ENCODE results near the gene CDH13. TPM values are rescaled to one million over a fixed set of nuclear protein-coding genes. Genes with fewer than 3 reads are reported as not detected.

CDH13 gene
- total RNA-seq, 2 experiments from 2014 or later: not detected

DNA sequence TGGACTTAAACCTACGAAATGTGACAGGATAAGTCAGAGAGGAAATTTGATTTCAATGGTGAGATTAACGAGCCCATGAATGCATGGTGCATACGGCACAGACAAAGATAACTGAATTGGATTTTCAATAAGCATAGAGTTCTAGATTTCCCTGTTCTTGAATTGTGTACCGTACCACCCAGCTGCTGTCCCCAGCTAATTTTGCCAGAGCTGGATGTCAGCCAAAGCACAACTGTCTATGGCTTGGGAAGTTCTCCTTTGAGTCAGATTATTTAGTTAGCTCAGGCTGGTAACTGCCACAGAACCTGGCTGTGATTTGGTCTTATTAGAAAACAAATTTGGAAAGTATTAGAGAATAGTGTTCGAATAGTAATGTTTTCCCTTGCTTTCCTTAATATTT is 143.1 kb downstream of the CDH13 start:
- no peaks in the 10 kb centered on the region for H3K79me2 ChIP-seq (ENCODE audit: insufficient read depth, low read depth, low read length)
- H3K4me1 ChIP-seq (ENCODE audit: insufficient read depth, low read length, poor library complexity, severe bottlenecking): no peaks in the 10 kb centered on the region
- no peaks in the 10 kb centered on the region for H3K9me3 ChIP-seq (ENCODE audit: low read length)
- no peak overlapping the region for H3K27ac ChIP-seq (ENCODE audit: low read depth, low read length, poor library complexity, severe bottlenecking)
- H3K4me2 ChIP-seq (ENCODE audit: low read length): no peak overlapping the region
- BruUV-seq (replicated peaks): no TSS peak
- H3K36me3 ChIP-seq (ENCODE audit: insufficient read depth, low read length): no peaks in the 10 kb centered on the region
- no peak overlapping the region for H2AFZ ChIP-seq (ENCODE audit: low read length)
- ChIA-PET POLR2A (no interaction called here), CTCF (ENCODE audit: unreplicated experiment) (no interaction called here)
- DNase-seq (ENCODE audit: low spot score): no peak
- no peak overlapping the region for H3K4me3 ChIP-seq (ENCODE audit: low read depth, low read length, poor library complexity, severe bottlenecking)
- no peaks in the 10 kb centered on the region for H4K20me1 ChIP-seq (ENCODE audit: insufficient read depth, low read length)
- intact Hi-C loops (cut with micrococcal nuclease; ENCODE audit: unreplicated experiment): no loop called here
- no peaks in the 10 kb centered on the region for H3K9me2 ChIP-seq (ENCODE audit: insufficient read depth, low read length)
- TF ChIP-seq, protein P1, sequence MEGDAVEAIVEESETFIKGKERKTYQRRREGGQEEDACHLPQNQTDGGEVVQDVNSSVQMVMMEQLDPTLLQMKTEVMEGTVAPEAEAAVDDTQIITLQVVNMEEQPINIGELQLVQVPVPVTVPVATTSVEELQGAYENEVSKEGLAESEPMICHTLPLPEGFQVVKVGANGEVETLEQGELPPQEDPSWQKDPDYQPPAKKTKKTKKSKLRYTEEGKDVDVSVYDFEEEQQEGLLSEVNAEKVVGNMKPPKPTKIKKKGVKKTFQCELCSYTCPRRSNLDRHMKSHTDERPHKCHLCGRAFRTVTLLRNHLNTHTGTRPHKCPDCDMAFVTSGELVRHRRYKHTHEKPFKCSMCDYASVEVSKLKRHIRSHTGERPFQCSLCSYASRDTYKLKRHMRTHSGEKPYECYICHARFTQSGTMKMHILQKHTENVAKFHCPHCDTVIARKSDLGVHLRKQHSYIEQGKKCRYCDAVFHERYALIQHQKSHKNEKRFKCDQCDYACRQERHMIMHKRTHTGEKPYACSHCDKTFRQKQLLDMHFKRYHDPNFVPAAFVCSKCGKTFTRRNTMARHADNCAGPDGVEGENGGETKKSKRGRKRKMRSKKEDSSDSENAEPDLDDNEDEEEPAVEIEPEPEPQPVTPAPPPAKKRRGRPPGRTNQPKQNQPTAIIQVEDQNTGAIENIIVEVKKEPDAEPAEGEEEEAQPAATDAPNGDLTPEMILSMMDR (conservative IDR thresholded peaks at IDR 0.05; ENCODE audit: low read length): no peak
- no peak for TF ChIP-seq EZH2phosphoT487 (IDR thresholded peaks at IDR 0.05; ENCODE audit: borderline replicate concordance, low read depth, low read length)

- DNase-seq (ENCODE audit: low spot score): no peak
- Histone ChIP-seq H3K36me3 (ENCODE audit: insufficient read depth, low read length) (no peaks in the 10 kb centered on the region), H3K79me2 (ENCODE audit: insufficient read depth, low read depth, low read length) (no peaks in the 10 kb centered on the region), H3K4me2 (ENCODE audit: low read length) (no peak overlapping the region), H4K20me1 (ENCODE audit: insufficient read depth, low read length) (no peaks in the 10 kb centered on the region), H3K9me3 (ENCODE audit: low read length) (no peaks in the 10 kb centered on the region), H2AFZ (ENCODE audit: low read length) (no peak overlapping the region), H3K27ac (ENCODE audit: low read depth, low read length, poor library complexity, severe bottlenecking) (no peak overlapping the region), H3K4me1 (ENCODE audit: insufficient read depth, low read length, poor library complexity, severe bottlenecking) (no peaks in the 10 kb centered on the region), H3K4me3 (ENCODE audit: low read depth, low read length, poor library complexity, severe bottlenecking) (no peak overlapping the region), H3K9me2 (ENCODE audit: insufficient read depth, low read length) (no peaks in the 10 kb centered on the region)
- POLR2A ChIA-PET: no interaction called here
- intact Hi-C loops (cut with micrococcal nuclease; ENCODE audit: unreplicated experiment): no loop called here
- TF ChIP-seq, protein P1 (conservative IDR thresholded peaks at IDR 0.05; ENCODE audit: low read length): no peak
- no peak for TF ChIP-seq EZH2phosphoT487 (IDR thresholded peaks at IDR 0.05; ENCODE audit: borderline replicate concordance, low read depth, low read length)
- CTCF ChIA-PET (ENCODE audit: unreplicated experiment): no interaction called here
- BruUV-seq (replicated peaks): no TSS peak
These were observed 145.4 kb downstream of the CDH13 start for GRCh38 chr16:82772215-82772614.

GRCh38 chr16:82773018-82773417 is 146.2 kb downstream of the CDH13 start:
- no peak overlapping the region for H3K4me3 ChIP-seq (ENCODE audit: low read depth, low read length, poor library complexity, severe bottlenecking)
- no peak for DNase-seq (ENCODE audit: low spot score)
- no TSS peak for BruUV-seq (replicated peaks)
- CTCF ChIA-PET (ENCODE audit: unreplicated experiment): no interaction called here
- H3K9me3 ChIP-seq (ENCODE audit: low read length): no peaks in the 10 kb centered on the region
- intact Hi-C loops (cut with micrococcal nuclease; ENCODE audit: unreplicated experiment): no loop called here
- H3K4me1 ChIP-seq (ENCODE audit: insufficient read depth, low read length, poor library complexity, severe bottlenecking): no peaks in the 10 kb centered on the region
- no peaks in the 10 kb centered on the region for H3K36me3 ChIP-seq (ENCODE audit: insufficient read depth, low read length)
- H4K20me1 ChIP-seq (ENCODE audit: insufficient read depth, low read length): no peaks in the 10 kb centered on the region
- POLR2A ChIA-PET: interaction anchor here (0.6 kb wide), 1 partner anchor 52 kb away, joined by 8 read pairs; no protein-coding TSS in a partner anchor
- H3K4me2 ChIP-seq (ENCODE audit: low read length): no peak overlapping the region
- no peak overlapping the region for H3K27ac ChIP-seq (ENCODE audit: low read depth, low read length, poor library complexity, severe bottlenecking)
- no peak overlapping the region for H2AFZ ChIP-seq (ENCODE audit: low read length)
- H3K9me2 ChIP-seq (ENCODE audit: insufficient read depth, low read length): no peaks in the 10 kb centered on the region
- TF ChIP-seq, protein P1 (conservative IDR thresholded peaks at IDR 0.05; ENCODE audit: low read length): no peak
- no peak for TF ChIP-seq EZH2phosphoT487 (IDR thresholded peaks at IDR 0.05; ENCODE audit: borderline replicate concordance, low read depth, low read length)
- H3K79me2 ChIP-seq (ENCODE audit: insufficient read depth, low read depth, low read length): no peaks in the 10 kb centered on the region

Measured in OCI-LY7 (cell line).